Endothelial cell of umbilical vein (primary cell): ENCODE data around the gene NT5C3A. TPM values are rescaled to one million over a fixed set of nuclear protein-coding genes. Genes with fewer than 3 reads are reported as not detected.

Experiments used
- BruUV-seq: library from RNA; stranded (reverse); fragments of 400-500 nt; replicated peaks from 2 replicates; lab custom pipeline; 2021; lab: Mats Ljungman, UMichigan
- CTCF ChIA-PET: fragments of 300-600, 350-600 bp; sonication (Branson Sonifier 250); formaldehyde crosslinking; loops from one replicate; lab custom pipeline; 2021; ENCODE audit warnings: antibody characterized with exemption, inconsistent platforms; lab: Charles Lee
- POLR2A ChIA-PET: fragments of 300-600, 350-600 bp; sonication (Branson Sonifier 250); formaldehyde crosslinking; loops from one replicate; lab custom pipeline; 2021; ENCODE audit warnings: antibody characterized with exemption, inconsistent platforms; lab: Charles Lee
- DNase-seq: peaks from one replicate; pipeline ENCODE4 v3.0.0-alpha.2; 2011; ENCODE audit warnings: low read depth, low spot score
- FAIRE-seq: peaks from 2 replicates; lab custom pipeline; 2011; peaks lifted over from hg19 to GRCh38; lab: Jason Lieb, UNC
- H2AFZ ChIP-seq: 2 replicates; pipeline ENCODE4 v1.6.0; 2012; ENCODE audit warnings: low read depth, low read length, control low read depth, inconsistent platforms
- H3K27ac ChIP-seq: 2 replicates; pipeline ENCODE4 v1.5.1; 2011; ENCODE audit warnings: low read depth, mild to moderate bottlenecking, control low read depth, low read length, moderate library complexity; ENCODE audit not compliant: insufficient read depth
- H3K27me3 ChIP-seq, 2 experiments: 2 replicates each; pipeline versions ENCODE4 v1.6.0 to v1.6.1; 2011; ENCODE audit warnings: low read length in 2 of 2, mixed read lengths in 1 of 2; ENCODE audit not compliant: control insufficient read depth in 2 of 2, insufficient read depth in 2 of 2
- H3K36me3 ChIP-seq, 2 experiments: 2 replicates in 1 of 2; 3 replicates in 1 of 2; pipeline ENCODE4 v1.5.1; 2011; ENCODE audit warnings: low read length in 2 of 2, mild to moderate bottlenecking in 1 of 2, moderate library complexity in 1 of 2; ENCODE audit not compliant: control insufficient read depth in 2 of 2, insufficient read depth in 2 of 2; ENCODE audit errors: extremely low read depth in 1 of 2
- H3K4me1 ChIP-seq: 3 replicates; pipeline ENCODE4 v1.5.1; 2011; ENCODE audit warnings: mild to moderate bottlenecking, low read length; ENCODE audit not compliant: control insufficient read depth, insufficient read depth; ENCODE audit errors: extremely low read depth
- H3K4me2 ChIP-seq: 2 replicates; pipeline ENCODE4 v1.6.1; 2011; ENCODE audit warnings: low read length, control low read depth, mixed read lengths; ENCODE audit not compliant: insufficient read depth
- H3K4me3 ChIP-seq, 3 experiments: fragments of 200-600 bp in 1 of 3; sonication (generic), shearing (Covaris generic) in 1 of 3; replicated peaks in 1 of 3; 2 replicates each; pipeline ENCODE4 v1.5.1; 2011 to 2016; ENCODE audit warnings: control low read depth in 3 of 3, low read length in 3 of 3, mild to moderate bottlenecking in 2 of 3, inconsistent platforms in 1 of 3, low read depth in 1 of 3, moderate library complexity in 1 of 3; ENCODE audit not compliant: insufficient read depth in 1 of 3
- H3K79me2 ChIP-seq: 2 replicates; pipeline ENCODE4 v1.6.0; 2012; ENCODE audit warnings: low read length, inconsistent platforms; ENCODE audit not compliant: control insufficient read depth, insufficient read depth
- H3K9ac ChIP-seq: replicated peaks from 2 replicates; pipeline ENCODE3; 2011; ENCODE audit warnings: low read length, control low read depth; ENCODE audit not compliant: insufficient read depth; ENCODE audit errors: extremely low read depth
- H3K9me1 ChIP-seq: replicated peaks from 3 replicates; pipeline ENCODE4 v1.6.0; 2011; ENCODE audit warnings: mild to moderate bottlenecking, low read length; ENCODE audit not compliant: control insufficient read depth, insufficient read depth; ENCODE audit errors: extremely low read depth
- H3K9me3 ChIP-seq: replicated peaks from 2 replicates; pipeline ENCODE4 v1.5.1; 2012; ENCODE audit warnings: low read length, inconsistent platforms; ENCODE audit not compliant: control insufficient read depth, insufficient read depth
- H4K20me1 ChIP-seq: replicated peaks from 2 replicates; pipeline ENCODE3; 2011; ENCODE audit warnings: mild to moderate bottlenecking, low read length; ENCODE audit not compliant: control insufficient read depth, insufficient read depth; ENCODE audit errors: extremely low read depth
- CTCF ChIP-seq, 2 donors: IDR thresholded peaks; 1 replicate in 1 of 2; 2 replicates in 1 of 2; pipeline ENCODE4 v1.5.1; 2011; ENCODE audit warnings: low read length in 2 of 2, mild to moderate bottlenecking in 2 of 2, moderate library complexity in 2 of 2, control low read depth in 1 of 2, inconsistent platforms in 1 of 2, low read depth in 1 of 2; ENCODE audit not compliant: insufficient read depth in 1 of 2; ENCODE audit errors: extremely low read depth in 1 of 2
- EZH2 ChIP-seq: IDR thresholded peaks from 2 replicates; pipeline ENCODE4 v1.6.1; 2012; ENCODE audit warnings: borderline replicate concordance, low read depth, mild to moderate bottlenecking, moderate library complexity, low read length, inconsistent platforms; ENCODE audit not compliant: severe bottlenecking
- FOS ChIP-seq: IDR thresholded peaks from 2 replicates; pipeline ENCODE4 v1.6.1; 2011; ENCODE audit warnings: mild to moderate bottlenecking, low read length, moderate library complexity, borderline replicate concordance; ENCODE audit not compliant: insufficient read depth
- GATA2 ChIP-seq: IDR thresholded peaks from 2 replicates; pipeline ENCODE4 v1.7.0; 2011; ENCODE audit warnings: low read depth, mild to moderate bottlenecking, moderate library complexity, mixed read lengths, low read length; ENCODE audit not compliant: insufficient read length, insufficient read depth
- JUN ChIP-seq: IDR thresholded peaks from 2 replicates; pipeline ENCODE4 v1.6.1; 2011; ENCODE audit warnings: borderline replicate concordance, low read depth; ENCODE audit not compliant: insufficient read length, insufficient read depth
- MAX ChIP-seq: IDR thresholded peaks from 2 replicates; pipeline ENCODE4 v1.6.1; 2011; ENCODE audit not compliant: insufficient read depth, insufficient read length
- MYC ChIP-seq: IDR thresholded peaks from one replicate; pipeline ENCODE4 v1.6.1; 2011; ENCODE audit warnings: mild to moderate bottlenecking, low read depth, low read length
- POLR2A ChIP-seq: IDR thresholded peaks from 2 replicates; pipeline ENCODE4 v1.6.1; 2012; ENCODE audit warnings: low read depth, mild to moderate bottlenecking, control low read depth, low read length
- POLR2AphosphoS5 ChIP-seq: IDR thresholded peaks from 2 replicates; pipeline ENCODE4 v1.6.1; 2012; ENCODE audit warnings: low read depth, mild to moderate bottlenecking, control low read depth, low read length, moderate library complexity; ENCODE audit not compliant: insufficient read depth
- dilution Hi-C: fragments of 300-500 bp; cut with MboI; formaldehyde crosslinking; loops from one replicate; pipeline ENCODE4 v1.15.0; 2019; ENCODE audit warnings: low sequenced_read_pairs; ENCODE audit not compliant: extremely low pct_ligation_motif_present
- intact Hi-C: fragments of 100-400 bp; cut with micrococcal nuclease; formaldehyde crosslinking; loops from one replicate; pipeline ENCODE4 v1.10.0; 2022
- polyA plus RNA-seq, 4 experiments: library from polyadenylated mRNA; depleted of rRNA in 3 of 4; stranded (reverse) in 3 of 4; unstranded in 1 of 4; fragments of >200 nt; gene quantifications; 2 replicates each; pipeline versions ENCODE4 v1.2.1 to v1.2.3, GENCODE V29; 2011 to 2012; ENCODE audit warnings: missing spikeins in 1 of 4
- total RNA-seq: library from RNA; stranded (reverse); gene quantifications from 2 replicates; pipeline ENCODE4 v1.2.3, GENCODE V29; 2021

The NT5C3A gene
- total and polyA plus RNA-seq, 2 donors (not counting 3 experiments of a cell fraction or from before 2014, with no cell fraction given) = 7.1 to 22.6 TPM

GRCh38 chr7:33100770-33101169 lies 38.2 kb upstream of the NT5C3A start:
- no peak overlapping the region for H3K9ac ChIP-seq
- no peaks in the 10 kb centered on the region for H3K27me3 ChIP-seq
- H3K4me3 ChIP-seq = no peak overlapping the region
- FAIRE-seq (no peak), DNase-seq (no peak)
- ChIA-PET CTCF (interaction anchor here (1.4 kb wide), 1 partner anchor 18 kb away, joined by 3 read pairs; no protein-coding TSS in a partner anchor), POLR2A (interaction anchor here (0.7 kb wide), 1 partner anchor 153 kb away, joined by 5 read pairs; no protein-coding TSS in a partner anchor)
- H3K27ac ChIP-seq = no peak overlapping the region
- H3K36me3 ChIP-seq = peaks cover 15 to 23% of the 10 kb centered on the region in 2 experiments
- BruUV-seq = no TSS peak
- no peak overlapping the region for H2AFZ ChIP-seq
- TF ChIP-seq MAX (no peak), GATA2 (no peak), POLR2A (no peak), FOS (no peak), MYC (no peak), POLR2AphosphoS5 (no peak), CTCF (IDR thresholded peaks at IDR 0.05; ENCODE audit: extremely low read depth in 1 of 2, insufficient read depth in 1 of 2, low read depth in 1 of 2, low read length in 2 of 2) (no peak), EZH2 (no peak), JUN (no peak)
- no peaks in the 10 kb centered on the region for H3K9me1 ChIP-seq
- H3K79me2 ChIP-seq = peaks cover 25% of the 10 kb centered on the region
- intact Hi-C loops (no loop called here), dilution Hi-C loops (no loop called here)
- no peaks in the 10 kb centered on the region for H4K20me1 ChIP-seq
- no peaks in the 10 kb centered on the region for H3K4me1 ChIP-seq
- H3K4me2 ChIP-seq = no peak overlapping the region
- H3K9me3 ChIP-seq = no peaks in the 10 kb centered on the region
